ENCODE data around the gene TBC1D9B.

Gene TBC1D9B

GRCh38 chr5:179908528-179908927, 831 bp upstream of the TBC1D9B start:
- DNase-seq (ENCODE audit: low read depth in 2 of 3, low spot score in 2 of 3): no peak

- DNase-seq (ENCODE audit: low read depth in 2 of 3, low spot score in 2 of 3): peak in 1 of 3 experiments; percentile 23
Observed at GRCh38 chr5:179906795-179907555, 722 bp downstream of the TBC1D9B start.

- DNase-seq (ENCODE audit: low read depth in 2 of 3, low spot score in 2 of 3): no peak
Observed at GRCh38 chr5:179906294-179906794, 1.4 kb downstream of the TBC1D9B start.

DNA sequence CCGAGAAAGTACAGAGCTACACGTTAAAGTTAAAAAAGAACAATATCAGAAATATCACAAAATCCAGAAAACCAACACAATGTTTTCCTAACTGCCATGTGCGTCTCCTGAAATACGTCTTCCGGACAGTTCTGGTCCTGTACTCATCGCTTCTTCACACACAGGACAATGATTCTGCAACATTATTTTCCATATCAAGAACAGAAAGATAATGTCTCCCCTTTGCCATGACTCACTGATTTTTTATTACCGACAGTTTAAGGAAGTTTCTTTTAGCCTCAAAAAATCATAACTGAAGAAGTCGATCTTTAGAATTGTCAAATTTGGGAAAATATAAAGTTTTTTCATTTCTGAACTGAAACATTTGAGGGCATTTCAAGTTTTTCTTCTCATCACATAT, 2.5 kb downstream of the TBC1D9B start:
- no peak for DNase-seq (ENCODE audit: low read depth in 2 of 3, low spot score in 2 of 3)

DNA sequence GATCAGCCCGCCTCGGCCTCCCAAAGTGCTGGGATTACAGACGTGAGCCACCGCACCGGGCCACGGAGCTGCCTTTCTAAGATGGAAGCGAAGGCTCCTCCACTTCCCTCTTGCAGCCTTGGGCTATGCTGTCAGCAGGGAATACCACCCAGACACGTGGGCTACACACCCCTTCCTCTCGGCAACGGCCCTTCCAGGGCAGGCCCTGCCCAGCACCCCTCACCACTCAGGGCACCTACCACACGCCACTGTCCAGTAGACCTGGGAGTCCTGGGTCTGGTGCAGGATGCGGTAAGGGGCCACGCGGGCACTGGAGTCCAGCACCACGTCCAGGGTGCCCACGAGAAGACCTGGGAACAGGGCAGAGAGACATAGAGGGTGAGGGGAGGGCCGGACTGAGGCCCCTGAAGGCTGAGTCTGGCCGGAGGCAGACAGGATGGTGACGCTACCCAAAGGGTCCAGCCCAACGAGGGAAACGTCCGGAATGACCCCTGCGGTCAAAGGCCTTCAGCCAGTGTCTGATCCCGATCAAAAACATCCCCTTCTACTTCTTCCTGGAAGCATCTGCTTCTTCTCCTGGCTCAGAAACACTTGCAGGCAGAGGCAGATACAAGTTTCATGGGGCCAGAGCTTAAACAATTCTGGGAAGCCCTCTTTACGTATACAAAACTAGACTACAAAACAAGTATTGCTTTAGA, 3.1 kb downstream of the TBC1D9B start:
- DNase-seq (ENCODE audit: low read depth in 2 of 3, low spot score in 2 of 3): no peak

DNA sequence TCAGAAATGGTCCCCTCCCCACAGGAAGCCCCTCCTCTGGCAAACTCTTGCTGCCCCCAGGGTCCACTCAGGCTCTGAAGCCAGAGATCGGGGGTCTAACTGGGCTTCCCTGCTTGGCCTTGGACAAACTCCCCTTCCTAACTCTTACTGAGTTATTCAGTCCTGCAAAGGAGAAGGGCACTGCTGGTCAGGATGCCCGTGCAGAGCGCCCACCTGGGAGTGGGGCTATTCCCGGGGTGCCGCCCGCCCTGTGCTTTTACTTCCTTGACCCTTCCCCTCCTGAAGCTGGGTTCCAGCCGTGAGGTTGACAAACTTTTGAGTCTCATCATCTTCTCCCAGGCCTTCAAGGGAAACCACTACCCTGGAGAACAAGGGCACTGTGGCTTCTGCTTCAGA, 4.9 kb downstream of the TBC1D9B start:
- DNase-seq (ENCODE audit: low read depth in 2 of 3, low spot score in 2 of 3): no peak

DNA sequence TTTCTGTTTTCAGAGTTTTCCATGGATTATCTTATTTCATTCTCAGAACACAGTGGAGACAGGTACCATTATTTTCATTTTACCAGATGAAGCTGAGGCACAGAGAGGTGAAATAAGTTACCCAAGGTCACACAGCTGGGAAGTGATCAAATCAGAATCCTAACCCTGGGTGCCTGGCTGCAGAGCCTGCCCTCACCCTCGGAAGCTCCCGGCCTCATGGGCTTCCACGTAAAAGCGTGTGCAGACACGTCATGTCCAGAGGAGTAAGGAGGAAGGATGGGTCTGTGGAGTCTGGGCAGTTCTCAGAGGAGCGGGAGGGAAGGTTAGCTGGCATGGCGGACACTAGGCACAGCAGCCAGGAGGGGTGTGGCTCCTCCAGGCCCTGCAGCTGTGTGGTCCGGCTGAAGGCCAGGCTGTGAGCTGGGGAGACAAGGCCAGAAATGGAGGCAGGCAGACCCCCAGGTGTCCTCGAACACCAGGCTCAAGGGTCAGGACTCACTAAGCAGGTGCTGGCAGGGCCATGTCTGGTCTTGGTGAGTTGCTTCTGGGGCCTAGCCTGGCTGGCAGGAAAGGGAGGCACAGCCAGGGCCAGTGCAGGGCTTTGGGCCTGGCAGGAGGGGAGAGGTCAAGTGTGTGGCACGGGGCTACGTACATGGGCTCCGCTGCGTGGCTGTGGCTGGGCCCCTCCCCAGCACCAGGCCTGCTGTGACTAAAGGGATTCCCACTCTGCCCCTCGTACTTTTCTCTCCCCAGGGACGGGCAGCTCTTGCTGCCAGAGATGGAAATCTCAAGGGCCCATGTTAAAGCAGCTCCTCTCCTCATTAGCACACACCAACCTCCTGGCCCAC, 5.6 kb downstream of the TBC1D9B start:
- no peak for DNase-seq (ENCODE audit: low read depth in 2 of 3, low spot score in 2 of 3)

GRCh38 chr5:179901462-179901861, 6.2 kb downstream of the TBC1D9B start:
- no peak for DNase-seq (ENCODE audit: low read depth in 2 of 3, low spot score in 2 of 3)

DNA sequence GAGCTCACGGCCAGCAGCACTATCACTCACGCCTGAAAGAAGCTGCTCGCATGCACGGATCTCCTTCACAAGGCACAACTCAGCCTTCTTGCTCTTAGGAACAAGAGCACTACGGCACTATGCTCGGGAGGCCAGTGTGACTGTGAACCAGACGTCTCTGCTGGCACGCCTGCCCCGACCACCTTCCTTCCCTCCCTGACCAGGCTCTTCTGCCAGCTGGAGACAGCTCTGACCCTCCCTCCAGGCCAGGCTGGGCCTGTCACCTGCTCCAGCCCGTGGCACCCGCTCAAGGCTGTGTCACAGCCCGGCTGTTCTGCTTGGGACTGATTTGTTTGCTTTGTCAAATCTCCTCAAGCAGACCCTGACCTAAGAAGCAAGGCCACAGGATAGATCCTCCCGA, 7.0 kb downstream of the TBC1D9B start:
- DNase-seq (ENCODE audit: low read depth in 2 of 3, low spot score in 2 of 3): no peak

DNA sequence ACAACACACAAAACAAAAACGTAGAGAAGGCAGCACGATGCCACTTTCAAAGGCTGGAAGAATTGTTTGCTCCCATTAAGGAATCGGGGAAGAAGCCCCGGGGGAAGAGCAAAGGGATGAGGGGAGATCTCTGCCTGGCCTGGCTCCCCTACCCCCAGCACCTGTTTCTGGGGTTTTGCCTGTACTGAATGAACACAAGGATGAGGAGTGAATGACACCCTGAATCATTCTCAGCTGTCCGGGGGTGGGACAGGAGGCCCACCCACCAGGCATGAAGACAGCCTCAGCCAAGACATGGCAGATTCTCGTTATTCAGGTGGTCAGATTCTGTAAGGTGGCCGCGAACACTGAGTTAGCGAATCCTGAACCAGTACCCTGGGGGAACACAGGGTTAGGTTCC, 7.5 kb downstream of the TBC1D9B start:
- DNase-seq (ENCODE audit: low read depth in 2 of 3, low spot score in 2 of 3): no peak

GRCh38 chr5:179895861-179896260, 11.8 kb downstream of the TBC1D9B start:
- no peak for DNase-seq (ENCODE audit: low read depth in 2 of 3, low spot score in 2 of 3)

DNA sequence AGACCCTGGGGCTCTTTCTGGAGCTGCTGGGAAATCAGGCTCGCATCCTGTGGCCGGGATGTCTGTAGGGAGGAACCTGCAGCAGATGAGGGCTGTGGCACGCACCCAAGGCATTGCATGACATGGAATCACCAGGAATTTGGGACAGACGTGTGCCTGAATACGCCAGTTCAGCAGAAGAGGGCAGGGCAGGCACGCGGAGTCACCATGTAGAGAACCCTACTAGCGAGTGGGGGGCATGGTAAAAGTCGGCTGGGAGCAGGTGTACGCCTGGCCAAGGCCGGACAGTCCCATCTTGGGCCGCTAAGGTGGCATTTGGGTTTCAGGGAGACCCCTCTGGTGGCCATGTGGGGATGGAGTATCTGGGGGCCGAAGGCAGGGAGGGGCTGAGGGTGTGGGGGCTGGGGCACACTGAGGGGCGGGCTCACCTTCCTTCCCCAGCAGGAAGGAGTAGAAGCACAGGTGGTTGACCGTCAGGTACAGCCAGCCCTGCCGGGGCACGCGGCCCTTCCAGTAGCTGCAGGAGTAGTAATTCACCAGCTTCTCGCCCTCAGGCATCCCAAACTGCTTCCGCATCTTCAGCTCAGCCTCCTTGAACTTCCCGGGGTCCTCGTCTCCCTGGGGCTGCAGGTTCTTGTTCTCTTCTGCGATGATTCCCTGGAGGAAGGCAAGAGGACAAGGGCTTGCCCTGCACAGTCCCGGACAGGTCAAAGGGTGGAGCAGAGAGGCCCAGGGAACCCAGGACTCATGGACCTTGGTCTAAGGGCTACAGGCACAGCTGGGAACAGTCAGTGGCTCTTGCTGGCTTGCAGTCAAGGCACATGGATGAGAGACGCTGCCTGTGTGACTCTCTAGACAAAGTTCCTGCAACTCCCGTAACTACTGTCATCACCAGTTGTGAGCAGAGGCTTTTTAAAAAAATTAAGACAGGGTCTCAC, 13.5 kb downstream of the TBC1D9B start:
- DNase-seq (ENCODE audit: low read depth in 2 of 3, low spot score in 2 of 3): no peak

- DNase-seq (ENCODE audit: low read depth in 2 of 3, low spot score in 2 of 3): no peak
Observed at GRCh38 chr5:179893076-179893957, 14.4 kb downstream of the TBC1D9B start.

- DNase-seq (ENCODE audit: low read depth in 2 of 3, low spot score in 2 of 3): no peak
Observed at GRCh38 chr5:179892255-179892654, 15.4 kb downstream of the TBC1D9B start.

GRCh38 chr5:179890751-179891682, 16.7 kb downstream of the TBC1D9B start:
- DNase-seq (ENCODE audit: low read depth in 2 of 3, low spot score in 2 of 3): no peak

DNA sequence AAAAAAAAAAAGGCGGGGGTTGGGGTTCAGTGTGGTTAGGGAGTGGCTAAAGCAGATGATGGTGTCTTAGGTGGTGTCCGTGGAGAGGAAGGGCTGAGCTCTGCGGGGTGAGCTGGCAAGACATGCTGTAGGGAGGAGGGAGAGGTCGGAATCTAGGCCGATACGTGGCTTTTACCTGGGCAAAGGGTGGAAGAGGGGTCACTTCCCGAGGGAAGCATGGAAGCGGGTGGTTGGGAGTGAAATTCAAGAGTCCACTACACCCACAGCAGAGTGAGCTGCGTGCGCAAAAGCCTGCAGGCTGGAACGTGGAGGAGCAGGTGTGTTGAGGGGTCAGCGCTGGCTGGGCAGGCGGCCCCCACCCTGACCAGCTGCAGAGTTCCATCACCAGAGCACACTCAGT, 17.8 kb downstream of the TBC1D9B start:
- DNase-seq (ENCODE audit: low read depth in 2 of 3, low spot score in 2 of 3): no peak

DNA sequence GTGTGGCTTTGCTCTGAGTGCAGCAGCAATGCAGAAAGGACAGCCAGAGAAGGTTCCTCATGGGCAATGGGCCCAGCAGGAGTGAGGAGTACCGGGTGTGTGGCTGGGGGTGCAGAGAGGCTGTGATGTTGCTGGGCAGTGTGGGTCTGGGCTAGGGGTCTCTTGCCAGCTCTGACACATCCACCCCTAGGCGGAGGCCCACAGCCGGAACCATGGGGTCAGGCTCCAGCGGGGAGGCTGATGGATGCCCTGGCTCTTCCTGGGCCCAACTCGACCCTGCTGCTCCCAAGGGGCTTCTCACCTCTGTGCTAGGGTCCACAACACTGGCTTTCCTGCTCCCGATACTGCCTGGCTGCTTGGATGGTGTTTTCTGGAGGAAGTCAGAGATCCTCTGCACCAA, 19.9 kb downstream of the TBC1D9B start:
- DNase-seq (ENCODE audit: low read depth in 2 of 3, low spot score in 2 of 3): no peak

- no peak for DNase-seq (ENCODE audit: low read depth in 2 of 3, low spot score in 2 of 3)
Observed at GRCh38 chr5:179887095-179887494, 20.6 kb downstream of the TBC1D9B start.

All from activated CD8-positive, alpha-beta memory T cell treated with anti-CD3 and anti-CD28 coated beads for 48 hours (primary cell).